SK-N-SH treated with all-trans-retinoic acid at 6 μM for 48 hours (cell line): ENCODE measurements around the gene ZNF469.
"Not testable (repeated sequence)": the region's sequence is repeated elsewhere in the genome, so short reads cannot be mapped to it uniquely, and the experiment has no call there.

Source experiments
- ARNTL ChIP-seq: fragments of 450-650 bp; formaldehyde crosslinking; IDR thresholded peaks from 2 replicates; pipeline ENCODE4 v1.5.0; 2020; ENCODE audit warnings: low read depth, mild to moderate bottlenecking, moderate library complexity, borderline replicate concordance
- BACH2 ChIP-seq: fragments of 250-450 bp; sonication (Bioruptor Pico); IDR thresholded peaks from 2 replicates; pipeline ENCODE4 v1.9.0; 2021; ENCODE audit warnings: mild to moderate bottlenecking, borderline replicate concordance
- CREB5 ChIP-seq: fragments of 250-450 bp; sonication (Bioruptor Pico); IDR thresholded peaks from 2 replicates; pipeline ENCODE4 v1.5.1; 2020; ENCODE audit warnings: low read depth, mild to moderate bottlenecking, moderate library complexity
- CSRNP3 ChIP-seq: fragments of 250-450 bp; sonication (Bioruptor Pico); IDR thresholded peaks from 2 replicates; pipeline ENCODE4 v1.5.1; 2021; ENCODE audit warnings: mild to moderate bottlenecking, moderate library complexity
- ISL1 ChIP-seq: fragments of 250-450 bp; sonication (Bioruptor Pico); IDR thresholded peaks from 2 replicates; pipeline ENCODE4 v2.1.2; 2022; ENCODE audit warnings: mild to moderate bottlenecking, moderate library complexity
- PATZ1 ChIP-seq: fragments of 250-450 bp; sonication (Bioruptor Pico); IDR thresholded peaks from 2 replicates; pipeline ENCODE4 v1.8.0; 2020; ENCODE audit warnings: mild to moderate bottlenecking, moderate library complexity, borderline replicate concordance
- RARB ChIP-seq: fragments of 250-450 bp; sonication (Bioruptor Pico); IDR thresholded peaks from 2 replicates; pipeline ENCODE4 v1.8.0; 2021; ENCODE audit warnings: mild to moderate bottlenecking, moderate library complexity
- TCF4 ChIP-seq: fragments of 250-450 bp; sonication (Bioruptor Pico); IDR thresholded peaks from 2 replicates; pipeline ENCODE4 v1.8.0; 2021; ENCODE audit warnings: mild to moderate bottlenecking, moderate library complexity, borderline replicate concordance
- ZFP3 ChIP-seq: fragments of 250-450 bp; sonication (Bioruptor Pico); IDR thresholded peaks from 2 replicates; pipeline ENCODE4 v1.5.0; 2020; ENCODE audit warnings: mild to moderate bottlenecking, moderate library complexity
- ZFP30 ChIP-seq: fragments of 450-650 bp; formaldehyde crosslinking; IDR thresholded peaks from 2 replicates; pipeline ENCODE4 v1.5.0; 2022; ENCODE audit warnings: mild to moderate bottlenecking, moderate library complexity
- ZNF565 ChIP-seq: fragments of 450-650 bp; formaldehyde crosslinking; conservative IDR thresholded peaks from 2 replicates; pipeline ENCODE4 v1.5.0; 2020; ENCODE audit warnings: low read depth, mild to moderate bottlenecking, moderate library complexity
- ZNF70 ChIP-seq: fragments of 450-650 bp; formaldehyde crosslinking; IDR thresholded peaks from 2 replicates; pipeline ENCODE4 v1.5.0; 2020; ENCODE audit warnings: mild to moderate bottlenecking, moderate library complexity

- not testable (repeated sequence) for TF ChIP-seq ISL1; CSRNP3 (CRISPR knock-in tag); TCF4 (CRISPR knock-in tag); ZFP30 (CRISPR knock-in tag); CREB5 (CRISPR knock-in tag); ARNTL (CRISPR knock-in tag); BACH2 (CRISPR knock-in tag); RARB (CRISPR knock-in tag); PATZ1 (CRISPR knock-in tag); ZFP3; ZNF70 (CRISPR knock-in tag); ZNF565
These were observed 22.4 kb upstream of the ZNF469 start for GRCh38 chr16:88360401-88360800.
